Amniotic epithelial cell (primary cell): Measurements from ENCODE around the gene PARVB.
A peak's percentile ranks its signal among the peaks of the same experiment; 100 is the strongest.
"Not testable (repeated sequence)": the region's sequence is repeated elsewhere in the genome, so short reads cannot be mapped to it uniquely, and the experiment has no call there.

Source experiments
- DNase-seq: peaks from one replicate; pipeline ENCODE4 v3.0.0-alpha.2; 2010; ENCODE audit warnings: low read depth

Gene PARVB

DNA sequence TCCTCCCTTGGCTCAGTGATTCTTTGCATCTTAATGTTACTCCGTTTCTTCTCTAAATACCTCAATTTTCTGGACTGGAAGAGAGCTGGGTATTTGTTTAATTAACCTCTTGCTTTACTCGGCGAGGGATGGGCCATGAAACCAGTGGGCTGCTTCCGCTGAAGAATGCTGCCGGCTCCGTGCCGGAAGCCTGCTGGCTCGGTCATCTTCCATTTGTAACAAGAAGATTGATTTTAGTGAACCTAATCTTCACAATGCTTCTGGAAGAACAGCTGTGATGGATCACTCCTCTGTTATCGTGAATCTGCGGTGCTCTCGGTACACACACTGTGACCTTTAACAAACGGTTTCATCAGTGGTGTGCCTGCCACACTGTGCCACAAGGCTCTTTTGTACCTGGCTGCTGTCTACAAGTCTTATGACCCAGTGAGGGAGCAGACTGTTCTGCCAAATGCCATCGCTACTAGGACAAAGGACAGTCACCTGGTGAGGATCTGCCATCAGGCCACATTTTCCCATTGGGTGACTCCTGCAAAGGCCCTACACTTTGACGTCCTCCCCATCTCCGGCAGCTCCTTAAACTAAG lies 25.3 kb upstream of the PARVB start:
- no peak for DNase-seq

DNA sequence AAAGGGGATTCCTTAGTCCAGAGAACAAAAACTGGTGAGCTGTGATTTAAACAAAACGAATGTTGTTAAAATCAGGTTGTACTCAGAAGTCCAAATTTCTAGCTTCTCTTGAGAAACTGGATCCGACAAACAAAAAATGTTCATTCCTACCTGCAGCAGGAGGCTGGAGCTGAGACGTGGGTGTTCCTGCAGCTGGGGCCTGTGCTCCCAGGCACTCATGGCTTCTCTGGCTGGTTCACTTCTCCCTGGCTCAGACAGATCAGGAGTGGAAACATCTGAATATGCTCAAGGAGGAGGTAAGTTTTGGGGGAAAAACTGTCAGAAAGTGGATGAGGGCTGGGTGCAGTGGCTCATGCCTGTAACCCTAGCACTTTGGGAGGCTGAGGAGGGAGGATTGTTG lies 24.7 kb upstream of the PARVB start:
- no peak for DNase-seq

DNA sequence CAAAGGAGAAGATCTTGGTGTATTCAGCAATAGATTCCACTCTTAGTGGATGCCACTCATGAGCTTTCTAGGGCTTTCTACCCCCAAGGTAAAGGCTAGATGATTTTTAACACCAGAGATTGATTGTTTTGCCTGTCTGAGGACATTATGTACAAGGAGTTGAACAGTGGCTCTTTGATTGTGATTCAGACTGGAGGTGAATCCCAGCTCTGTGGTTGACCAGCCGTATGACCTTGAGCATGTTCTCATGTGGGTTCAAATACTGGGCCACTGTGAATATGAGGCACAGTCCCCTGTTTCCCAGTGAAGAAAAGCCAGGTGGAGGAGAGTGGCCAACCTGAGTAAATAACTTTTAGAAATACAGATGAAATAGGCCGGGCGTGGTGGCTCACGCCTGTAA lies 24.0 kb upstream of the PARVB start:
- peak; percentile 31 for DNase-seq

DNA sequence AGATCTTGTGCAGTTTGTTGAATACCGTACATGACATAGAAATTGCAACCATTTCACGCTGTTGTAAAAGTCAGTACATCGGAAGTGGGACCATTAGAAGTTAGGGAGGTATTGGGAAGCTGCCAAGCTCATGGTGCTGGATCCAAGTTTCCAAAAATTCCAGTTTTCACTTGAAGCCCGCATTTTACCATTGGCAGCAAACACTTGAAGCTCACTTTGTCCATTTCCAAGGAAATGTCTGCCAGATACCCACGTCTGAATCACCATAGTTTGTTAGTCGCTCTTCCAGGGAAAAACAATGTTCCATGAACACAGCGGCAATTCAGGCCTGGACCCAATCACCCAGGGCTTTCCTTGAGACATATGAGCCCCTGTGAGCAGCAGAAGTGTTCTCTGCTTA lies 22.6 kb upstream of the PARVB start:
- no peak for DNase-seq

DNA sequence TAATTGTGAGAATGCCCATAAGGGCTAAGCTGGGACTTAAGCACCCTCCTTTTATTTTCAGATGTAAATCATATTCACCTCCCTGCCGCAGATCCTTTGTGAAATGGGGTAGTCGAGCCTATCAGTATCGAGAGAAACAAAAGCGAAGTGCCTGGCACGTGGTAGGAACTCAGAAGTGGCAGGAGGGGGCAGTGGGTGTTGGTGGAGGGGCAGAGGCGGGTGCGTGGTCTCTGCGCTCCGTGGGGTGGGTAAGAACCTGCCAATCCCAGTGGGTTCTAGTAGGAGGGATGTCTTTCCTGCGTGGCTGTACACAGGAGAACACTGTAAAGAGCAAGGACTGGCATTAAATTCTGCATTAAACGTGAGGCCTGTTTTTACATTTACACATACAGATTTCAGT lies 21.8 kb upstream of the PARVB start:
- no peak for DNase-seq

DNA sequence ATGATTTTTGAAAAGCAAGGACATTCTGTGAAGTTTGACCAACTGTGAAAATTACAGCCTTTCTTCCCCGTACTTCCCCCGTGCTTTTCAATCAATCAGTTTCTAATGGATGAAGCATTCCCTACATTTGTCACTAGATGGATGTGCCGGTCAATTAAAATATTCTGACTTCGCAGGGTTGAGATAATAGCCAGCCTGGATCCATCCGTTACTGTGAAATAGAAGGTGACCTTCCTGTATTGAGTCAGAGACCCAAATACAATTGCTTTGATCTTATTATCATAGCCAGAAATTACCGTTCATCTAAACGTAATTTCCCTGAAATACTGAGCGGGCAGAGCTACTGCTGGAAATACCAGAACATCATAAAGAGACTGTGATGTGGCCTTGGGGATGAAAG lies 21.1 kb upstream of the PARVB start:
- DNase-seq, result no peak

DNA sequence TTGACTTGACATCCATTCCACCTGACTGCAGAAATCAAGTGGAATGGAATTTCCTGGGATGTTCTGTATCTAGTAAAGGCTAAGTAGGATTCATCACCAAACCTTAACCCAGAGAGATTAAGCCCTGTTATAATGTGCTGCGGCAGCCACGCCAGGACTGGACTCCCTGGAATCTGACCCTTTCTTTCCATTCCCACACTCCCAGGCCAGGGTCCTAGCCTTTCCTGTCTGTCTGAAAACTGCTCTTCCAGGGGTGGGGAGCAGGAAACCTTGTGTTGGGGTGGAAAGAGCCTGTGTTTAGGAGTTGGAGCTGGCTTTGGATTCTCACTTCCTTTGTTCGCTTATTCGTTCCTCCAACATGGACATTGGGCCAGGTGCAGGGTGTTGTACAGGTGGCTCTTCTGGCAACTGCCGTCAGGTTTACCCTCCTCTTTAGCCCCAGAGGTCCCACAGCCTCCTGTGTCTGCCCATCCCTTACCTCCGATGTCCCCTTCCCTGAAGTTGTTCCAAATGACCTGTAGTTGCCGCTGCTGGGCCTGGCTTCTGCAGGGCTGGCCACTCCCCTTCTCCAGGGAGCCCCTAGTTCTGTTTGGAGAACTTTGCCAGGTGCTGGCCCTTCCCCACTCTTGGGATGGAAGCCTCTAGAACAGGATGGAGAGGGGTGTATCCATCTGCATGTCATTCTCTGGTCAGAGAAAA lies 20.5 kb upstream of the PARVB start:
- no peak for DNase-seq

DNA sequence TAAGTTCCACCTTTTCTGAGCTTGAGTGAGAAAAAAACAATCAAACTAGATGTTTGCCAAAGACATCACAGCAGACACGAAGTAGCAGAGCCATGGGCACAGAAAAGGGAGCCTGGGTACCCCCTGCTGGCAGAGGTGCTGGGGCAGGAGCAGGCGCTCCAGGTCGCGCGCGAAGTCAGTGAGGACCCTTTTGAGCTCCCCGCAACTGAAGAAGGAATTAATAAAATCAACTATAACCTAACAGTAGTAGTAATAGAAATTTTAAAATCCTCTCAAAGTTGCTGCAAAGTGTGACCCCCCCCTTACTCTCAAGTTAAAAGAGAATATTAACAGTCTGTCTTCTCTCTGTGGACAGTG lies 20.0 kb upstream of the PARVB start:
- no peak for DNase-seq

DNA sequence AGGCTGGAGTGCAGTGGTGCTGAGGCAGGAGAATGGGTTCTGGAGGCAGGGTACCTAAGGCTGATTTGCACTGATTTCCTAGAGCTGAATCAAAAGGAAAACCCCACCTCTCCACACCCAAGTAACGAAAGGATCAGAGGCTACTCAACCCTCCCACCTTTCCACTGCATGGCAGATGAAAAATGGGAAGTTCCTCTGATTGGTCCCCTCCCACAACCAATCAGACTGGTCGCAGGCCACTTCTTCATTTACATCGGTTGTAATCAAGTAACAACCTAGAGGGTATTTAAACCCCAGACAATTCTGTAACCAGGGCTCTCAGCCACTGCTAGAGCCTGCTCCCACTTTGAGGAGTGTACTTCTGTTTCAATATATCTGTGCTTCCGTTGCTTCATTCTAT lies 18.6 kb upstream of the PARVB start:
- no peak for DNase-seq

DNA sequence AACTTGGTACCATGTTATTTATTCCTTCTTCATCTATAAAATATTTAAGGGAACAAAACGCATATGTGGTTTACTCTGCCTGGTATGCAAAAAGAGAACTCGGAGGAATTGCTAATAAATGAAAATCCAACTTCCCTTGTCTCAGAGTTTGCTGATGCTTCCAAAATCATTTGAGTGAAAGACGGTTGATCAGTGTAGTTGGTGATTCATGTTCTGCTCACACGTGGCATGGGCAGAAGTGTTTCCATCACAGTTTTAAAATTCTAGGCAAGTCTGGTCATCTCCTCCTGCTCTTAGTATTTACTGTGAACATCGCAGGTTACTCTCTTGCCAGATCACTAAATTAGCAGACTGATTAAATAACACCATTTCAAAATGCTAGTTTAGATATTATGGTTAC lies 11.9 kb upstream of the PARVB start:
- DNase-seq, result no peak

DNA sequence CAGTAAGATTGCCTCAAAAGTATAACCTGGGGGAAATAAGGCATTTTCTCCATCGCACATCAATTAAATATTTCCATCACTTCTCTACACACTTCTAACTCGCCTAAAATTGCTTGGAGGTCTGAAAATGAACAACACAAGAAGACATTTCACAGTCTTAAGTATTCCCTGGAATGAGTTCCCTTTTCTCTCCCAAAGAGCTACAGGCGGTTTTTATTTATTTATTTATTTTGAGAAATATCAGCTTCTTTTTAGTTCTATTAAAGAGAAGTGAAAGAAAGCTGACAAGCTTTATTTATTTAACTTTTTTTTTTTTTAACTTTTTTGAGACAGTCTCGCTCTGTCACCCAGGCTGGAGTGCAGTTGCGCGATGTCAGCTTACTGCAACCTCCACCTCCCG lies 11.5 kb upstream of the PARVB start:
- DNase-seq, result no peak

DNA sequence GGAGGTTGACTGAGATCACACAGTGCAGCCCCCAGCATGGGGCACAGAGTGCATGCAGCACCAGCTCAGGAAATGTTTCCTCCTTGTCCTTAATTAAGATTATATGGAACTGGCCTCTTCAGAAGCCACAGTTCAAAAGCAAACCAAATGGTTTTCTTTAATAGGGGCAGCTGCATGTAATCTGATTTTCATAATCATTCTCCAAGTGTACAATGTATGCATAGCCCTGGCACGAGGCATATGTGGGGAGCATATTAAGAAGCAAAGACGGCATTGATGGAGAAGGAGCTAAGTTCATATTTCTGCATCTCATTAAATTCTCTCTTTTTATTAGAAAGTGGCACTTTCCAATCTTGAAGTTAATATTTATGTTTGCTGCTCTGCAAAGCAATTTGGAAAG lies 9.9 kb upstream of the PARVB start:
- DNase-seq, result no peak

DNA sequence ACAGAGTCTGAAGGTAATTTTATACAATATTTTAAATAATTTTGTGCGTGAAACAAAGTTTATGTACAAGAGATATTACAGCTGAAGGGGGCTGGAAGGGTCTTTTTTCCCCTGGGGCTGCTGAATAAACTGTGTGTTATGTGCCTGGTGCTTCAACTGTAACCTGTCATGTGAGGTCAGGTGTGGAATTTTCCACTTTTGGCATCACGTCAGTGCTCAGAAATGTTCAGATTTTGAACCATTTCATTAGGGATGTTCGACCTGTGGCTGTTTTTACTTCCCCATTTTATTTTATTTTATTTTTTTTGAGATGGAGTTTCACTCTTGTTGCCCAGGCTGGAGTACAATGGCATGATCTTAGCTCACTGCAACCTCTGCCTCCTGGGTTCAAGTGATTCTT lies 7.5 kb upstream of the PARVB start:
- DNase-seq, result not testable (repeated sequence)

DNA sequence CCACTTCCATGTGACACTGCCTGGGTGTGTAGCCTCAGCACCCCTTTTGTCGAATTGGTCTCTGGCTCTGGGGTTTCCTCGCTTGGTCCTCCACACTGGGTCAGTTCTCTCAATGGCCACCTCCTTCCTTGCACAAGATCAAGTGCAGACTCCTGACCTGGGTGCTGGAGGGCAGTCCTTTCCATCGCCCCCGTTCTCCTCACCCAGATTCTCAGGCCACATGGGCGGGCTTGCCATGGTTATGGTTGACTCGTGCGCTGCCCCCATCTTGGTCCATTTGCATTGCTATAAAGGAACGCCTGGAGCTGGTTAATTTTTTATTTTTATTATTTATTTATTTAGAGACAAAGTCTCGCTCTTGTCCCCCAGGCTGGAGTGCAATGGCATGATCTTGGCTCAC lies 5.5 kb upstream of the PARVB start:
- no peak for DNase-seq

DNA sequence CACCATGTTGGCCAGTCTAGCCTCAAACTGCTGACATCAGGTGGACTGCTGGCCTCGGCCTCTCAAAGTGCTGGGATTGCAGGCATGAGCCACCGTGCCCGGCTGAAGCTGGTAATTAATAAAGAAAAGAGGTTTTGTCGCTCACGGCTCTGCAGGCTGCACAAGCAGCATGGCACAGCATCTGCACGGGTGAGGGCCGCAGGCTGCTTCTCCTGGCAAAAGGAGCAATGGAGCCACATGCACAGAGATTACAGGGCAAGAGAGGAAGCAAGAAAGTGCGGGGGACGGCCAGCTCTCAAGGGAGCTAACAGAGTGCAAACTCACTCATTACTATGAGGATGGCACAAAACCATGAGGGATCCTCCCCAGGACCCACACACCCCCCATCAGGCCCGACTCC lies 4.7 kb upstream of the PARVB start:
- DNase-seq, result no peak

DNA sequence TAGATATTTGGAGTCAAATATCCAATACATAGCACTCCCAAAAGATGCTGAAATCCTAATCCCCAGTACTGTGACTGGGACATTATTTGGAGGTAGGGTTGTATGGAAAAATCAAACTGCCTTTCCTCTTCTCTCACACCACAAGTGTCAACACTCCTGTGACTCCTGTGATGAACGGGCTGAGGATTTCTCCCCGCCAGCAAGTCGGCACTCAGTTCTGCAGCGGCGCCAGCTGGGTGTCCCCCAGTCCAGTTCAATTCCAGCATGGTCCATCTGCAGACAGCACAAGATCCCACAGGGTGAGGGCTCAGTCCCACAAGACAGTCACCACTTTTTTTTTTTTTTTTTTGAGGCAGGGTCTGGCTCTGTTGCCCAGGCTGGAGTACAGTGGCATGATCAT lies 4.3 kb upstream of the PARVB start:
- DNase-seq, result no peak

DNA sequence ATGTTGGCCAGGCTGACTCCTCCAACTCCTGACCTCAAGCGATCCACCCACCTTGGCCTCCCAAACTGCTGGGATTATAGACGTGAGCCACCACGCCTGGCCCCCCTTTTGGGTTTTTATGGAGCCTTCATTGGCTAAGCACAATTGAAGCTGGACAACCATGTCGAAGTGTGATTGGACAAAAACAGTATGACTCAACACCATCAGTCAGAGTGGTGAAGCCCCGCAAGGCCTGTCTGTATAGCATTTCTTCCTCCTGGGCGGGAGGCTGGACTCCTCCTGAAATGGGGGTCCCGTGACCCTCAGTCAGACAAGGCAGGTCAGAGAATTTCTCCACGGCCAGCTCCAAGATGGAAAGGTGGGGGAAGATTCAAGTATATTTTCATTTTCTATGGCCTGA lies 3.1 kb upstream of the PARVB start:
- peak; percentile 37 for DNase-seq

DNA sequence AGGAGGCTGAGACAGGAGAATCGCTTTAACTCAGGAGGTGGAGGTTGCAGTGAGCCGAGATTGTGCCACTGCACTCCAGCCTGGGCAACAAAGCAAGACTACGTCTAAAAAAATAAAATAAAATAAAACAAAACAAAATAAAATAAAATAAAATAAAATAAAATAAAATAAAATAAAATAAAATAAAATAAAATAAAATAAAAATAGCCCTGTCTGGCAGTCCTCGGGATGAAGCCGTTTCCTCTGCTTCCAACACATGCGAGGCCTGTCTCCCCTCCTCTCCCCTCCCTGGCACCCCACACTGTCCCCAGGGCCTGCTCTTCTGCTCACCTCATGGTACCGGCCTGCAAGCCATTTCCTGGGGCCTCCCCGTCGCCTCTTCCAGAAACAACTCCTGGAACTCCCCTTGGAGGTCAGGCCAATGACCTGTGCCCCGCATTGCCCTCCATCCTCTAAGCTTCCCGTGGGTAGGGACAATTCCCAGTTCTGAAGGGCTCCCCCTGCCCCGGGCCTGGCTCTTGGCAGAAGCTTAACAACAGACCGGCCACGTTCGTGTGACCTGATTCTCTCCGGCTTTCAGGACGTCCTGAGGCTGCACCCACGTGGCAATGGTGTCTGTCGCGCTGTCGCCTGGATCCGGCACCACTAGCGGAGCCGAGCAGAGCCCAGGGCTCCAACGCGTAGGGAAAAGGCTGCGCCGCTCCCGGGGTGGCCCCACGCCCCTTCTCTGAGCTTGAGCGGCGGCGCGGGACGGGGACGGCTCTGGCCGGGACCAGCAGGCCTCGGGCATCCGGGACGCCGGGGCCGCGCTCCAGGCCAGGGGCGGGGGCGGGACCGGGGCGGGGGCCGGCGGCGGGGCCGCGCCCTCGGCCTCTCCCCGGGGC lies 456 bp upstream of the PARVB start:
- peak; percentile 24 for DNase-seq

DNA sequence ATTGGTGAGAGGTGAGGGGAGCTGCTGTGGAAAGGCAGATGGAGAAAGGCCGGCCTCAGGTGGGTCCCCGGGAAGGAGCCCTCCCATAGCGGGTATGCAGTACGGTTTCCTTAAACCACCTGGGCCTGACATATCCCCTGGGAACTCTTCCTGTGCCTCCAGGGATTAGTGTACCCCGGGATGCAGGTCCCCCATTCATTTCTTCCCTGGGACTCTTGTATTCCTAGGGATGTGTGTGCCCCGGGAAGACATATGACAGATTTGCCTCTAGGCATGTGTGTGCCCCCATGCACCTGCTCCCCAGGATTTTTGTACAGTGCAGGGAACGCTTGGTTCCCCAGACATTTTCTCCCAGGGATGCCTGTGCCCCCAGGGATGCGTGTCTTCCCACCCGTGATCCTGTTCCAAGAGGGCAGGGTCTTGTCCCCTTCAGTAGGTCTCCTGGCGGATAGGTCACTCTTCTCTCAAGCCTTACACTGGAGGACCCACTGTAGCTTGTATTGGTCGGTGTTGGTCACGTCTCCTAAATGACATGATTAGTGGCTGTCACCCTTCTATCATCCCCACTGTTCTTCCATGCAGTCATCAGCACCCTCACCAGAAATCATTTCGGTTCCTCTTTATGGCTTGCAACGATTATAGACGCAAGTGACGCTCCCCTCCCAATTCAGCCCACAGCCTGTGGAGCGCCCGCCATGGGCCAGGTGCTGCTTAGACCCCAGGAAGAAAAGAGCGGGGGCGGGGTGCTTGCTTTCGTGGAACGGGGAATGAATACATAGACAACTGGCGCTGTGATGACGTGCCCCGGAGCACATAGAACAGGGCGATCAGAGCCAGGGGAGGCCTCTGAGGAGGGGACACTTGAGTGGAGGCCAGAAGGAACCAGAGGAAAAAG lies 1.3 kb downstream of the PARVB start:
- DNase-seq, result no peak

DNA sequence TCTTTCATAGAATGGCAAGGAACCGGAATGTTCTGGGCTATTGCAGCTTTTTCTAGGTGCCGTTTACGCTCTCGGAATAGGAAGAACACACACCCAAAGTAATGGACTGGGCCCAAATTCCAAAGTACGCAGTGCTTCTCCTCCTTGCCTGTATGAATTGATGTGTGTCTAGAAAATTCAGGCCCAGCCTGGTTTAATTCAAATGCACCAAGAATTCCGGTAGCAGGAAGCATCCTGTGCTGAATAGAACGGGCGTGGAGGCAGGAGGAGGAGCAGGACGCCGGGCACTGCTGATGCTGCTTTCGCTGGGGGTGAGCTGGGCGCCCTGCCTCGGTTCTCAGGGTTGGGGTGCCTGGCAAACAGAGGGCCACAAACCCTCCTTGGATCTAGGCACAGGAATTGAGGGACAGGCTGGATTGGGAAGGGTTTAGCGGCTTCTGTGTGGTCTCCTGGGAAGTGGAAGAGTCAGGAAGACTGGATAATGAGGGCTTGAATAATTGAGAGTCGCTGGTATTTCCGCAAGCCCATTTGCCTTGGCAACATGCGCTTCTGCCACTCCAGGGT lies 2.0 kb downstream of the PARVB start:
- DNase-seq, result no peak

DNA sequence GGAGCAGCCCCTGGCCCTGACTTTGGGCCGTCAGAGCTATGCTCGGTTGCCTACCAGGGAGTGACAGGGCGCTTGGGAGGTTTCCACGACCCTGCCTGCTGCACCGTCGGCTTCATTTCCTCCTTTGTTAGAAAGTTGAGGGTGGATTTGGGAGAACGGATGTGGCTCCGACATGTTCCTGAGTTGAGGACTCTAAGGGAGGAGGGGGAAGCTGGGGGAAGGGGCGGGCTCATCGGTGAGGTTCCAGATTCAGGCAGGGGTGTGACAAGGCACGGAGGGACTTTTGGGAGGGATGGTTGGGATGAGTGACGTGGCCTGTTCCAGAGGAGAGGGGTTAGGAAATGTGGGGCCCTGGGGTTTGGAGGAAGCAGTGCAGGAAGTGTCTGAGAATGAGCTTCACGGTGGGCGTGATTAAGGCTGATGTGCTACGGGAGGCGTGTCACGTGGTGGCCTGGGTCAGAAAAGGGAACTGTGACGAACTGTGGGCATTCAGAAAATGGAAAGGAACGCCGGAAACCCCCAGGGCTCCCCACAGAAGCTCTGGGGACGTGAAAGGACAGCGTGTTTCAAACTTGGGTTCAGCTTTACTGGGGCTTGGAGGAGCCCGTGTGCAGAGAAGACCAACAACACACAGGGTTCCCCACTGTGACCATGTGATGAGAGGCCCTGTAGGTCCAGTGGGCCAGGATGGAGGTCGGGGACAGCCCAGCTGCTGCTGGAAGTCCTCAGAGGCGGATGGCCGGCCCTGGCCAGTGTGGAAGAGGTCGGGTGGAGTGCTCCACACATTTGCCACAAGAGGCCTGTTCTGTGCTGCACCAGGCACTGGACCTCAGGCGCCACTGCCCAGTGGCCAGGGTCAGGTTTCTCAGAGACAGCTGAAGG lies 2.8 kb downstream of the PARVB start:
- DNase-seq, result no peak
